K562 (cell line): ENCODE data around the gene TLCD4. TPM values are rescaled to one million over a fixed set of nuclear protein-coding genes. Genes with fewer than 3 reads are reported as not detected.

Experiments
- RBM14 ChIP-seq: fragments of 200-400 bp; formaldehyde crosslinking; IDR thresholded peaks from 2 replicates; pipeline ENCODE4 v1.6.1; 2018; ENCODE audit warnings: low read depth, mild to moderate bottlenecking, low read length, moderate library complexity, borderline replicate concordance; ENCODE audit not compliant: insufficient read depth
- TEAD4 ChIP-seq, 2 experiments: sonication (generic) in 1 of 2; formaldehyde crosslinking in 1 of 2; IDR thresholded peaks; 2 replicates each; pipeline versions ENCODE4 v1.6.1 to v1.8.0; 2012 to 2022; ENCODE audit warnings: borderline replicate concordance in 1 of 2, inconsistent platforms in 1 of 2, low read length in 1 of 2, mild to moderate bottlenecking in 1 of 2, missing genetic modification reagents in 1 of 2
- ZNF239 ChIP-seq: fragments of 250-450 bp; sonication (Bioruptor Pico); IDR thresholded peaks from 2 replicates; pipeline ENCODE4 v1.4.0; 2020; ENCODE audit warnings: mild to moderate bottlenecking
- polyA plus RNA-seq, 8 experiments: library from polyadenylated mRNA; depleted of rRNA in 4 of 8; stranded (reverse) in 5 of 8; unstranded in 3 of 8; fragments of >200 nt; fragmentation: Nextera tagmentation in 2 of 8; fragmentation: Illumina TruSeq in 1 of 8; extraction: Ambion mirVana in 2 of 8; extraction: Trizol in 1 of 8; gene quantifications; 2 replicates each; pipeline versions ENCODE4 v1.2.1 to v1.2.3, GENCODE V29; 2011 to 2014; ENCODE audit warnings: inconsistent platforms in 1 of 8, missing spikeins in 1 of 8
- total RNA-seq, 7 experiments: library from RNA; depleted of rRNA in 6 of 7; stranded (reverse); fragments of >200 nt in 6 of 7; fragmentation: Illumina TruSeq in 2 of 7; extraction: Trizol in 2 of 7; gene quantifications; 2 replicates each; pipeline versions ENCODE4 v1.2.1 to v1.2.3, GENCODE V29; 2011 to 2021; ENCODE audit warnings: low replicate concordance in 1 of 7
- TF ChIP-seq, protein P1 (sequence below): fragments of 450-650 bp; IDR thresholded peaks from 2 replicates; pipeline ENCODE4 v1.6.1; 2016; ENCODE audit warnings: mild to moderate bottlenecking, moderate library complexity
- TF ChIP-seq, protein P2 (sequence below): fragments of 450-650 bp; formaldehyde crosslinking; IDR thresholded peaks from 2 replicates; pipeline ENCODE4 v1.4.0; 2022; ENCODE audit warnings: missing genetic modification characterization
- TF ChIP-seq, protein P3 (sequence below): sonication (generic); formaldehyde crosslinking; IDR thresholded peaks from 2 replicates; pipeline ENCODE4 v1.8.1; 2022; ENCODE audit warnings: missing genetic modification reagents
- TF ChIP-seq, protein P4 (sequence below): fragments of 250-450 bp; sonication (Bioruptor Pico); IDR thresholded peaks from 2 replicates; pipeline ENCODE4 v1.5.0; 2021; ENCODE audit warnings: mild to moderate bottlenecking, moderate library complexity

Gene TLCD4
- total and polyA plus RNA-seq, 9 of the 15 experiments (the other 6 are each of a cell fraction or from before 2014, with no cell fraction given), result 3.5 to 19.8 (median 7.6) TPM

DNA sequence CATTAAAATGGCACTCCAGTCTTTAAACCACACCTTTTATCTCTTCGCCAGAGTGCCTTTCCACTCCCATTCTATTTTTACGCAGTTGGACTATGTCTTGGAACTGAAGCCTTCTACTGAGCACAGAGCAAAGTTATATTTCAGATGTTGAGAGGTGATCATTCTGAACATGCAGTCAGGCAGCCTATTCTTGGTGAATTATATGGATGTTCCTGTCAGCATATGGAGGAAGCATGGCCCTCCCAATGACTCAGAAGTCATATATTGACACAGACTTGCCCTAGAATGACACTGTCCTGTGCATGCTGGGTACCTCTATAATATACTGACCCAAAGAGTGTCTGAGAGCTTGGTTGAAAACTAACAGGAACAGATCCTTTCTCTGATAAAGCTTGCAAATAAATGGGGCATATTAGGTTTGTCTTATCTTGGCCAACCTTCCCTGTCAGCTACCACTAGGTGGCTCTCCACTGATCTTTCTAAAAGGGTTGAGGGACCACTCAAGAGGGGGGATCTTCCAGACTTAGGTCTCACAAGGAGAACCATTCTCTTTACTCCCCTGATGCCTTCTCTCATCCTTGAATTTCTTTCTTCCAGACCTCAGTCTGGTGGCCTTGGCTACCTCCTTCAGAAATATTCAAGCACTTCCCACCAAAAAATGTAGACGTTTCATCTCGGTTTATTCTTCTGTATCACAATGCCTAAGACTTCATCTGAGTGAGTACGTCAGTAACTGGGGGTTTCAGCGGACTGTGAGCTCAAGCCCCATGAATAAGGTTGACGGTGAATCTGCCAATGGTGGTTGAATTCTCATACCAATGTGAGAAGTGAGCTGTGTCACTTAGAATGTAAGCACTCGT, 32.6 kb upstream of the TLCD4 start (continued):
- TF ChIP-seq, protein P1, sequence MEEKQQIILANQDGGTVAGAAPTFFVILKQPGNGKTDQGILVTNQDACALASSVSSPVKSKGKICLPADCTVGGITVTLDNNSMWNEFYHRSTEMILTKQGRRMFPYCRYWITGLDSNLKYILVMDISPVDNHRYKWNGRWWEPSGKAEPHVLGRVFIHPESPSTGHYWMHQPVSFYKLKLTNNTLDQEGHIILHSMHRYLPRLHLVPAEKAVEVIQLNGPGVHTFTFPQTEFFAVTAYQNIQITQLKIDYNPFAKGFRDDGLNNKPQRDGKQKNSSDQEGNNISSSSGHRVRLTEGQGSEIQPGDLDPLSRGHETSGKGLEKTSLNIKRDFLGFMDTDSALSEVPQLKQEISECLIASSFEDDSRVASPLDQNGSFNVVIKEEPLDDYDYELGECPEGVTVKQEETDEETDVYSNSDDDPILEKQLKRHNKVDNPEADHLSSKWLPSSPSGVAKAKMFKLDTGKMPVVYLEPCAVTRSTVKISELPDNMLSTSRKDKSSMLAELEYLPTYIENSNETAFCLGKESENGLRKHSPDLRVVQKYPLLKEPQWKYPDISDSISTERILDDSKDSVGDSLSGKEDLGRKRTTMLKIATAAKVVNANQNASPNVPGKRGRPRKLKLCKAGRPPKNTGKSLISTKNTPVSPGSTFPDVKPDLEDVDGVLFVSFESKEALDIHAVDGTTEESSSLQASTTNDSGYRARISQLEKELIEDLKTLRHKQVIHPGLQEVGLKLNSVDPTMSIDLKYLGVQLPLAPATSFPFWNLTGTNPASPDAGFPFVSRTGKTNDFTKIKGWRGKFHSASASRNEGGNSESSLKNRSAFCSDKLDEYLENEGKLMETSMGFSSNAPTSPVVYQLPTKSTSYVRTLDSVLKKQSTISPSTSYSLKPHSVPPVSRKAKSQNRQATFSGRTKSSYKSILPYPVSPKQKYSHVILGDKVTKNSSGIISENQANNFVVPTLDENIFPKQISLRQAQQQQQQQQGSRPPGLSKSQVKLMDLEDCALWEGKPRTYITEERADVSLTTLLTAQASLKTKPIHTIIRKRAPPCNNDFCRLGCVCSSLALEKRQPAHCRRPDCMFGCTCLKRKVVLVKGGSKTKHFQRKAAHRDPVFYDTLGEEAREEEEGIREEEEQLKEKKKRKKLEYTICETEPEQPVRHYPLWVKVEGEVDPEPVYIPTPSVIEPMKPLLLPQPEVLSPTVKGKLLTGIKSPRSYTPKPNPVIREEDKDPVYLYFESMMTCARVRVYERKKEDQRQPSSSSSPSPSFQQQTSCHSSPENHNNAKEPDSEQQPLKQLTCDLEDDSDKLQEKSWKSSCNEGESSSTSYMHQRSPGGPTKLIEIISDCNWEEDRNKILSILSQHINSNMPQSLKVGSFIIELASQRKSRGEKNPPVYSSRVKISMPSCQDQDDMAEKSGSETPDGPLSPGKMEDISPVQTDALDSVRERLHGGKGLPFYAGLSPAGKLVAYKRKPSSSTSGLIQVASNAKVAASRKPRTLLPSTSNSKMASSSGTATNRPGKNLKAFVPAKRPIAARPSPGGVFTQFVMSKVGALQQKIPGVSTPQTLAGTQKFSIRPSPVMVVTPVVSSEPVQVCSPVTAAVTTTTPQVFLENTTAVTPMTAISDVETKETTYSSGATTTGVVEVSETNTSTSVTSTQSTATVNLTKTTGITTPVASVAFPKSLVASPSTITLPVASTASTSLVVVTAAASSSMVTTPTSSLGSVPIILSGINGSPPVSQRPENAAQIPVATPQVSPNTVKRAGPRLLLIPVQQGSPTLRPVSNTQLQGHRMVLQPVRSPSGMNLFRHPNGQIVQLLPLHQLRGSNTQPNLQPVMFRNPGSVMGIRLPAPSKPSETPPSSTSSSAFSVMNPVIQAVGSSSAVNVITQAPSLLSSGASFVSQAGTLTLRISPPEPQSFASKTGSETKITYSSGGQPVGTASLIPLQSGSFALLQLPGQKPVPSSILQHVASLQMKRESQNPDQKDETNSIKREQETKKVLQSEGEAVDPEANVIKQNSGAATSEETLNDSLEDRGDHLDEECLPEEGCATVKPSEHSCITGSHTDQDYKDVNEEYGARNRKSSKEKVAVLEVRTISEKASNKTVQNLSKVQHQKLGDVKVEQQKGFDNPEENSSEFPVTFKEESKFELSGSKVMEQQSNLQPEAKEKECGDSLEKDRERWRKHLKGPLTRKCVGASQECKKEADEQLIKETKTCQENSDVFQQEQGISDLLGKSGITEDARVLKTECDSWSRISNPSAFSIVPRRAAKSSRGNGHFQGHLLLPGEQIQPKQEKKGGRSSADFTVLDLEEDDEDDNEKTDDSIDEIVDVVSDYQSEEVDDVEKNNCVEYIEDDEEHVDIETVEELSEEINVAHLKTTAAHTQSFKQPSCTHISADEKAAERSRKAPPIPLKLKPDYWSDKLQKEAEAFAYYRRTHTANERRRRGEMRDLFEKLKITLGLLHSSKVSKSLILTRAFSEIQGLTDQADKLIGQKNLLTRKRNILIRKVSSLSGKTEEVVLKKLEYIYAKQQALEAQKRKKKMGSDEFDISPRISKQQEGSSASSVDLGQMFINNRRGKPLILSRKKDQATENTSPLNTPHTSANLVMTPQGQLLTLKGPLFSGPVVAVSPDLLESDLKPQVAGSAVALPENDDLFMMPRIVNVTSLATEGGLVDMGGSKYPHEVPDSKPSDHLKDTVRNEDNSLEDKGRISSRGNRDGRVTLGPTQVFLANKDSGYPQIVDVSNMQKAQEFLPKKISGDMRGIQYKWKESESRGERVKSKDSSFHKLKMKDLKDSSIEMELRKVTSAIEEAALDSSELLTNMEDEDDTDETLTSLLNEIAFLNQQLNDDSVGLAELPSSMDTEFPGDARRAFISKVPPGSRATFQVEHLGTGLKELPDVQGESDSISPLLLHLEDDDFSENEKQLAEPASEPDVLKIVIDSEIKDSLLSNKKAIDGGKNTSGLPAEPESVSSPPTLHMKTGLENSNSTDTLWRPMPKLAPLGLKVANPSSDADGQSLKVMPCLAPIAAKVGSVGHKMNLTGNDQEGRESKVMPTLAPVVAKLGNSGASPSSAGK, result no peak
- TF ChIP-seq, protein P2, sequence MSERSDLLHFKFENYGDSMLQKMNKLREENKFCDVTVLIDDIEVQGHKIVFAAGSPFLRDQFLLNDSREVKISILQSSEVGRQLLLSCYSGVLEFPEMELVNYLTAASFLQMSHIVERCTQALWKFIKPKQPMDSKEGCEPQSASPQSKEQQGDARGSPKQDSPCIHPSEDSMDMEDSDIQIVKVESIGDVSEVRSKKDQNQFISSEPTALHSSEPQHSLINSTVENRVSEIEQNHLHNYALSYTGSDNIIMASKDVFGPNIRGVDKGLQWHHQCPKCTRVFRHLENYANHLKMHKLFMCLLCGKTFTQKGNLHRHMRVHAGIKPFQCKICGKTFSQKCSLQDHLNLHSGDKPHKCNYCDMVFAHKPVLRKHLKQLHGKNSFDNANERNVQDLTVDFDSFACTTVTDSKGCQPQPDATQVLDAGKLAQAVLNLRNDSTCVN (CRISPR knock-in tag), result no peak
- TF ChIP-seq ZNF239 (no peak), TEAD4 (IDR thresholded peaks at IDR 0.05; ENCODE audit: low read length) (no peak), TEAD4 (CRISPR knock-in tag; IDR thresholded peaks at IDR 0.05; ENCODE audit: borderline replicate concordance) (no peak), RBM14 (no peak)
- TF ChIP-seq, protein P3, sequence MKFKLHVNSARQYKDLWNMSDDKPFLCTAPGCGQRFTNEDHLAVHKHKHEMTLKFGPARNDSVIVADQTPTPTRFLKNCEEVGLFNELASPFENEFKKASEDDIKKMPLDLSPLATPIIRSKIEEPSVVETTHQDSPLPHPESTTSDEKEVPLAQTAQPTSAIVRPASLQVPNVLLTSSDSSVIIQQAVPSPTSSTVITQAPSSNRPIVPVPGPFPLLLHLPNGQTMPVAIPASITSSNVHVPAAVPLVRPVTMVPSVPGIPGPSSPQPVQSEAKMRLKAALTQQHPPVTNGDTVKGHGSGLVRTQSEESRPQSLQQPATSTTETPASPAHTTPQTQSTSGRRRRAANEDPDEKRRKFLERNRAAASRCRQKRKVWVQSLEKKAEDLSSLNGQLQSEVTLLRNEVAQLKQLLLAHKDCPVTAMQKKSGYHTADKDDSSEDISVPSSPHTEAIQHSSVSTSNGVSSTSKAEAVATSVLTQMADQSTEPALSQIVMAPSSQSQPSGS (CRISPR knock-in tag), result no peak
- TF ChIP-seq, protein P4, sequence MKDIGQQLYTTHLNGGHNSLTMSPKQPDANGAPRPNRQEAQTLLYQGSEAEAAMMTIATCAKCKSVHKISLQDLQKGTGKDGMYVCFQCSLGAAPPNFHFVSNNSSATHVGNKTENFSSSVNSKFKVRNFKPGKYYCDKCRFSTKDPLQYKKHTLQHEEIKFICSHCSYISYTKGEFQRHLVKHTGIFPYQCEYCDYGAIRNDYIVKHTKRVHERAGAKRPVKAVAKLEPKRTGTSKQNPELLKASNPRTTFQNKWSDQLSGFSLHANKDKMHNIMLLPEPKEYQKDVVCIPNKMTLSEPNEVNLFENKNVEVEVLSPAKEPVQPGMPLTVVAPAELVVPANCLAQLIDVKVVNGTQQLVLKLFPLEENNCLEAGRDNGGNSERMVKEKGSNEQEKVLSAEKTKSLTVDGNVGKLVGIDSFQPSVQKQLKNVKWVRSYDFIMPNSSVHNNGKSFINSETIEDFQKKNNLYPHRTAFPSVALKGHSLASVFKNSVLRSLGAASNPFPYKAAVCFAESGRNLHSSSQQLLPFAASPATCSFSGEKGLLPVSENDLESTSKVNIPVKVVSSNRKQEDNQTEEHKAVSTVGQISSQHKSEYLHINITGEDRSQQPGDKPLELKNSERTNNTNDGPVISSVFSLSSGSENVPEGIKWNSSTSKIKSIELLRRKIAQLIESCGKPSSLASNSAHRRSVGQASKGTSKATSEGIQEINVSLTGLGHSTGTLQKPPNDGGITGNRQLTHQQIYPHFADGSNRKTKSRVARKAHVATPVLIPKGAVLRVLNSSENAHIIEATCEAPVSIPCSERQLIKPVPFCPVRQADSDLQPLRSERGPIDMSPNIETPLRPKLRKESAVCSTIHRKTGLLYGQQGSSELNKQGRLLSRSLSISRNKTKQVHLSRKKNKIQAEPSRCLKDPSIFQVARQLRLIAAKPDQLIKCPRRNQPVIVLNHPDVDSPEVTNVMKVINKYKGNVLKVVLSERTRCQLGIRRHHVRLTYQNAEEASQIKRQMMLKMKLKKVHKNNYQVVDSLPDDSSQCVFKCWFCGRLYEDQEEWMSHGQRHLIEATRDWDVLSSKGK (CRISPR knock-in tag), result no peak
